HEK293 (cell line): ENCODE results near the gene PTGES.

Experiments used
- CTCF ChIA-PET: fragments of 350-600 bp; formaldehyde crosslinking; extraction: SDS; loops from one replicate; lab custom pipeline; 2021; ENCODE audit warnings: antibody characterized with exemption; lab: Yijun Ruan, JAX
- POLR2A ChIA-PET: fragments of 300-600 bp; formaldehyde crosslinking; extraction: SDS; loops from one replicate; lab custom pipeline; 2020; ENCODE audit warnings: antibody characterized with exemption, inconsistent platforms; lab: Yijun Ruan, JAX
- H3K27ac ChIP-seq: fragments of 200-500 bp; sonication (Bioruptor generic); 2 replicates; pipeline ENCODE4 v1.5.1; 2014; ENCODE audit warnings: low read depth, low read length, control low read depth, inconsistent platforms; ENCODE audit errors: extremely low read depth
- H3K36me3 ChIP-seq, 2 experiments: fragments of 200-500 bp in 1 of 2; sonication (Bioruptor generic) in 1 of 2; 1 replicate in 1 of 2; 2 replicates in 1 of 2; pipeline ENCODE4 v1.5.1; 2014 to 2017; ENCODE audit warnings: inconsistent platforms in 2 of 2, low read length in 2 of 2; ENCODE audit not compliant: control insufficient read depth in 2 of 2, insufficient read depth in 1 of 2
- H3K4me1 ChIP-seq: fragments of 200-500 bp; sonication (Bioruptor generic); 2 replicates; pipeline ENCODE4 v1.5.1; 2014; ENCODE audit warnings: mild to moderate bottlenecking, low read length, inconsistent platforms; ENCODE audit not compliant: control insufficient read depth, insufficient read depth
- H3K4me3 ChIP-seq: 2 replicates; pipeline ENCODE4 v1.5.1; 2011; ENCODE audit warnings: low read depth, mild to moderate bottlenecking, control low read depth, low read length, moderate library complexity
- H3K9me3 ChIP-seq: fragments of 200-500 bp; sonication (Bioruptor generic); 2 replicates; pipeline ENCODE4 v1.5.1; 2014; ENCODE audit warnings: low read depth, low read length, inconsistent platforms; ENCODE audit not compliant: control insufficient read depth, insufficient read depth
- BCL11A ChIP-seq: fragments of 450-650 bp; formaldehyde crosslinking; IDR thresholded peaks from 2 replicates; pipeline ENCODE4 v1.5.1; 2016; ENCODE audit warnings: low read depth, missing biosample characterization, missing genetic modification characterization
- HOXC10 ChIP-seq: sonication (generic); formaldehyde crosslinking; IDR thresholded peaks from 2 replicates; pipeline ENCODE4 v1.8.1; 2023; ENCODE audit warnings: mild to moderate bottlenecking, missing genetic modification reagents
- ZBTB21 ChIP-seq: fragments of 450-650 bp; formaldehyde crosslinking; IDR thresholded peaks from 2 replicates; pipeline ENCODE4 v1.5.1; 2017; ENCODE audit warnings: missing biosample characterization, missing genetic modification characterization
- ZBTB7A ChIP-seq: fragments of 450-650 bp; formaldehyde crosslinking; IDR thresholded peaks from 2 replicates; pipeline ENCODE4 v1.5.1; 2016; ENCODE audit warnings: low read depth, missing biosample characterization, missing genetic modification characterization
- ZNF10 ChIP-seq: fragments of 450-650 bp; formaldehyde crosslinking; IDR thresholded peaks from 2 replicates; pipeline ENCODE4 v1.5.1; 2017; ENCODE audit warnings: missing biosample characterization, missing genetic modification characterization
- ZNF133 ChIP-seq: fragments of 450-650 bp; formaldehyde crosslinking; IDR thresholded peaks from 2 replicates; pipeline ENCODE4 v1.5.1; 2016; ENCODE audit warnings: missing biosample characterization, missing genetic modification characterization
- ZNF146 ChIP-seq: fragments of 450-650 bp; formaldehyde crosslinking; IDR thresholded peaks from 2 replicates; pipeline ENCODE4 v1.5.1; 2016; ENCODE audit warnings: missing biosample characterization, missing genetic modification characterization
- ZNF169 ChIP-seq: fragments of 450-650 bp; formaldehyde crosslinking; IDR thresholded peaks from 2 replicates; pipeline ENCODE4 v1.5.1; 2016; ENCODE audit warnings: missing biosample characterization, missing genetic modification characterization
- ZNF202 ChIP-seq: fragments of 450-650 bp; formaldehyde crosslinking; IDR thresholded peaks from 2 replicates; pipeline ENCODE4 v1.5.1; 2016; ENCODE audit warnings: missing biosample characterization, missing genetic modification characterization, borderline replicate concordance
- ZNF426 ChIP-seq: fragments of 450-650 bp; formaldehyde crosslinking; IDR thresholded peaks from 2 replicates; pipeline ENCODE4 v1.5.1; 2017; ENCODE audit warnings: missing biosample characterization, missing genetic modification characterization, mild to moderate bottlenecking, inconsistent platforms, moderate library complexity
- ZNF433 ChIP-seq: fragments of 450-650 bp; formaldehyde crosslinking; IDR thresholded peaks from 2 replicates; pipeline ENCODE4 v1.5.1; 2016; ENCODE audit warnings: missing biosample characterization, missing genetic modification characterization, low read depth
- ZNF529 ChIP-seq: fragments of 450-650 bp; formaldehyde crosslinking; IDR thresholded peaks from 2 replicates; pipeline ENCODE4 v1.5.1; 2017; ENCODE audit warnings: missing genetic modification characterization, missing biosample characterization; ENCODE audit not compliant: insufficient replicate concordance
- ZNF585B ChIP-seq: fragments of 450-650 bp; formaldehyde crosslinking; IDR thresholded peaks from 2 replicates; pipeline ENCODE4 v1.5.1; 2016; ENCODE audit warnings: missing biosample characterization, missing genetic modification characterization
- ZNF624 ChIP-seq: fragments of 450-650 bp; formaldehyde crosslinking; IDR thresholded peaks from 2 replicates; pipeline ENCODE4 v1.5.1; 2017; ENCODE audit warnings: missing biosample characterization, missing genetic modification characterization
- ZNF707 ChIP-seq: fragments of 450-650 bp; formaldehyde crosslinking; IDR thresholded peaks from 2 replicates; pipeline ENCODE4 v1.5.1; 2016; ENCODE audit warnings: missing biosample characterization, missing genetic modification characterization
- ZNF76 ChIP-seq: fragments of 450-650 bp; formaldehyde crosslinking; IDR thresholded peaks from 2 replicates; pipeline ENCODE4; 2016; ENCODE audit warnings: low read depth, missing biosample characterization, missing genetic modification characterization, borderline replicate concordance
- ZNF843 ChIP-seq: fragments of 450-650 bp; formaldehyde crosslinking; IDR thresholded peaks from 2 replicates; pipeline ENCODE4 v1.5.1; 2016; ENCODE audit warnings: missing biosample characterization, missing genetic modification characterization
- TF ChIP-seq, protein P1 (sequence below): fragments of 450-650 bp; IDR thresholded peaks from 2 replicates; pipeline ENCODE4 v1.5.1; 2018; ENCODE audit warnings: missing biosample characterization, mild to moderate bottlenecking, missing genetic modification characterization
- TF ChIP-seq, protein P2 (sequence below): fragments of 450-650 bp; formaldehyde crosslinking; IDR thresholded peaks from 2 replicates; pipeline ENCODE4 v1.5.1; 2016; ENCODE audit warnings: missing biosample characterization, missing genetic modification characterization
- TF ChIP-seq, protein P3 (sequence below): fragments of 450-650 bp; formaldehyde crosslinking; IDR thresholded peaks from 2 replicates; pipeline ENCODE4 v1.5.1; 2016; ENCODE audit warnings: missing biosample characterization, missing genetic modification characterization
- TF ChIP-seq, protein P4 (sequence below): fragments of 450-650 bp; formaldehyde crosslinking; IDR thresholded peaks from 2 replicates; pipeline ENCODE4 v1.5.0; 2017; ENCODE audit warnings: missing biosample characterization, missing genetic modification characterization, borderline replicate concordance
- TF ChIP-seq, protein P5 (sequence below): fragments of 450-650 bp; formaldehyde crosslinking; IDR thresholded peaks from 2 replicates; pipeline ENCODE4 v1.5.1; 2017; ENCODE audit warnings: missing biosample characterization, missing genetic modification characterization
- TF ChIP-seq, protein P6 (sequence below): fragments of 450-650 bp; formaldehyde crosslinking; IDR thresholded peaks from 2 replicates; pipeline ENCODE4 v1.5.1; 2016; ENCODE audit warnings: missing biosample characterization, missing genetic modification characterization

The PTGES gene

DNA sequence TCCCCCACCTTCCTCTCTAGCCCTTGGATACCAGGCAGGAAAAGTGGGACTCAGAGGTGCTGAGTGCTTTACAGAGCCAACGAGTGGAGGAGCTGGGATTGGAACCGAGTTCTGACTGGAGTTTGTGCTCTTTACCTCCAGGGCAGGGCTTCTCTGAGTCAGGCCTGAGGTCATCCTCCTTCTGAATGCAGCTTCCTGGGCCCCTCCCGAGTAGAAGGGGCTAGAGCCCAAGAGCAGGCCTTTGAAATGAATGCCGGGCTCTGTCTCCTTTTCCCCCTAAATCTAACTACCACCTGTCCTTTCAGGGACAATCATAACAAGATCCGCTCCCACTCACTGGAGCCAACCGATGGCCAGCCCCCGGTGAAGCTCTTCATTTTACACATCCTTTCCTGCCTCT is 12.7 kb downstream of the PTGES start (continued):
- TF ChIP-seq, protein P1, sequence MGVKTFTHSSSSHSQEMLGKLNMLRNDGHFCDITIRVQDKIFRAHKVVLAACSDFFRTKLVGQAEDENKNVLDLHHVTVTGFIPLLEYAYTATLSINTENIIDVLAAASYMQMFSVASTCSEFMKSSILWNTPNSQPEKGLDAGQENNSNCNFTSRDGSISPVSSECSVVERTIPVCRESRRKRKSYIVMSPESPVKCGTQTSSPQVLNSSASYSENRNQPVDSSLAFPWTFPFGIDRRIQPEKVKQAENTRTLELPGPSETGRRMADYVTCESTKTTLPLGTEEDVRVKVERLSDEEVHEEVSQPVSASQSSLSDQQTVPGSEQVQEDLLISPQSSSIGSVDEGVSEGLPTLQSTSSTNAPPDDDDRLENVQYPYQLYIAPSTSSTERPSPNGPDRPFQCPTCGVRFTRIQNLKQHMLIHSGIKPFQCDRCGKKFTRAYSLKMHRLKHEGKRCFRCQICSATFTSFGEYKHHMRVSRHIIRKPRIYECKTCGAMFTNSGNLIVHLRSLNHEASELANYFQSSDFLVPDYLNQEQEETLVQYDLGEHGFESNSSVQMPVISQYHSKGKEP = no peak

DNA sequence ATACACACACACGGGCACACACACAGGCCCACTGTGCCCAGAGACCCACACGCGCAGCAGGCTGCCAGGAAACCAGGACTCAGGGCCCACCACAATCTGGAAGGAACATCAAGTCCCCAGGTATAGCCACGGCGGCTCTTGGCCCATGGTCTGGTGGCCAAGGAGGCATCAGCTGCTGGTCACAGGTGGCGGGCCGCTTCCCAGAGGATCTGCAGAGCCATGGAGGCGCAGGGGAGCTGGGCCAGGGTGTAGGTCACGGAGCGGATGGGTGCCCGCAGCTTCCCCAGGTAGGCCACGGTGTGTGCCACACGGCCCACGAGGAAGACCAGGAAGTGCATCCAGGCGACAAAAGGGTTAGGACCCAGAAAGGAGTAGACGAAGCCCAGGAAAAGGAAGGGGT is 13.4 kb downstream of the PTGES start:
- POLR2A ChIA-PET = no interaction called here

DNA sequence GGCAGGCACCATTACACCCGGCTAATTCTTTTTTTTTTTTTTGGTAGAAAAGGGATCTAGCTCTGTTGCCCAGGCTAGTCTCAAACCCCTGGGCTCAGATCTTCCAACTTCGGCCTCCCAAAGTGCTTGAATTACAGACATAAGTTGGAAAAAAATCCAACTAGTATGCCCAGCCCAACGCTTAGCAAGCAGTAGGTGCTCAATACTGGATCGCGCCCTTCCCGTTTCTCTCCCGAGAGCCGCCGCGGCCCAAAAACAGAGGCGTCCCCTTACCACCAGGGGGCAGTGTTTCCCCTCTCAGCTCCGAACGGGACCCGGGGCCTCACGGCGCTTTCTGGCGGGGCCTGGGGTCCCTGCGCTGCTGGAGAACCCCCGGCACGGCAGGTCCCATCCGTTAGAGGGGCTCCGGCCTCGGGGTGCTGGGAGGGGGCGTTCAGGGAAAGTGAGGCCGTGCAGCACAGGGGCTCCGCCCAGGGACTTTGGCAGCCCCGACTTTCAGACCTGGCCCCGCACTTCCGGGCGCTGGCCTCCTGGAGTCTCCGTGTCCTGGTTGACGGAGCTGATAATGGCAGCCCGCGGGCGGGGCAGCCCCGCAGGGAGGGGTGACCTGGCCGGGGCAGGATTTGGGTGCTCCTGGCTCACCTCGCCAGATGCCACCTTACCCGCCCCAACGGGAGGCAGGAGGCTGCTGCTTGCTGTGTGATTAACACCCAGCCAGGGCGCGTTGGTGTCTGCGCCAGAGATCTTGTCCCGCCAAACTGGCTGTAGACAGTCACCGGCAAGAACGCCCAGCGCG is 15.2 kb downstream of the PTGES start:
- Histone ChIP-seq H3K4me3 (peak overlapping the region; percentile 40), H3K27ac (no peak overlapping the region; the same call in 1 of the 2 replicates), H3K9me3 (no peaks in the 10 kb centered on the region), H3K36me3 (no peaks in the 10 kb centered on the region), H3K4me1 (no peaks in the 10 kb centered on the region)
- ChIA-PET POLR2A (interaction anchor here (0.6 to 1.8 kb wide), 9 partner anchors 8 to 1489 kb away, joined by 3 to 17 read pairs (median 4); partner anchors contain the start of gene PTGES), CTCF (interaction anchor here (0.6 to 9.7 kb wide), 43 partner anchors 9 to 657 kb away, joined by 3 to 220 read pairs (median 5); partner anchors contain the start of genes DOLPP1 and PTGES)
- TF ChIP-seq, protein P2, sequence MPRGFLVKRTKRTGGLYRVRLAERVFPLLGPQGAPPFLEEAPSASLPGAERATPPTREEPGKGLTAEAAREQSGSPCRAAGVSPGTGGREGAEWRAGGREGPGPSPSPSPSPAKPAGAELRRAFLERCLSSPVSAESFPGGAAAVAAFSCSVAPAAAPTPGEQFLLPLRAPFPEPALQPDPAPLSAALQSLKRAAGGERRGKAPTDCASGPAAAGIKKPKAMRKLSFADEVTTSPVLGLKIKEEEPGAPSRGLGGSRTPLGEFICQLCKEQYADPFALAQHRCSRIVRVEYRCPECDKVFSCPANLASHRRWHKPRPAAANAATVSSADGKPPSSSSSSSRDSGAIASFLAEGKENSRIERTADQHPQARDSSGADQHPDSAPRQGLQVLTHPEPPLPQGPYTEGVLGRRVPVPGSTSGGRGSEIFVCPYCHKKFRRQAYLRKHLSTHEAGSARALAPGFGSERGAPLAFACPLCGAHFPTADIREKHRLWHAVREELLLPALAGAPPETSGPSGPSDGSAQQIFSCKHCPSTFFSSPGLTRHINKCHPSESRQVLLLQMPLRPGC (tag by site-specific recombination) = no peak
- TF ChIP-seq ZNF426 (no peak), ZNF707 (no peak), ZNF146 (no peak), ZNF76 (tag by site-specific recombination) (peak; percentile 34; the same call in 1 of the 2 replicates), ZNF433 (tag by site-specific recombination) (no peak), ZNF585B (tag by site-specific recombination) (no peak), ZNF169 (tag by site-specific recombination) (no peak)
- TF ChIP-seq, protein P3, sequence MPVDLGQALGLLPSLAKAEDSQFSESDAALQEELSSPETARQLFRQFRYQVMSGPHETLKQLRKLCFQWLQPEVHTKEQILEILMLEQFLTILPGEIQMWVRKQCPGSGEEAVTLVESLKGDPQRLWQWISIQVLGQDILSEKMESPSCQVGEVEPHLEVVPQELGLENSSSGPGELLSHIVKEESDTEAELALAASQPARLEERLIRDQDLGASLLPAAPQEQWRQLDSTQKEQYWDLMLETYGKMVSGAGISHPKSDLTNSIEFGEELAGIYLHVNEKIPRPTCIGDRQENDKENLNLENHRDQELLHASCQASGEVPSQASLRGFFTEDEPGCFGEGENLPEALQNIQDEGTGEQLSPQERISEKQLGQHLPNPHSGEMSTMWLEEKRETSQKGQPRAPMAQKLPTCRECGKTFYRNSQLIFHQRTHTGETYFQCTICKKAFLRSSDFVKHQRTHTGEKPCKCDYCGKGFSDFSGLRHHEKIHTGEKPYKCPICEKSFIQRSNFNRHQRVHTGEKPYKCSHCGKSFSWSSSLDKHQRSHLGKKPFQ (tag by site-specific recombination) = no peak

More for the DNA sequence above, 13.4 kb downstream of the PTGES start:
- CTCF ChIA-PET = interaction anchor here (0.6 to 9.7 kb wide), 10 partner anchors 12 to 105 kb away, joined by 3 to 220 read pairs (median 22); partner anchors contain the start of gene PTGES
- TF ChIP-seq ZNF202 (tag by site-specific recombination) (no peak), ZNF624 (tag by site-specific recombination) (no peak), ZNF529 (tag by site-specific recombination) (no peak), ZBTB21 (tag by site-specific recombination) (no peak), ZBTB7A (tag by site-specific recombination) (no peak), ZNF133 (tag by site-specific recombination) (no peak), BCL11A (tag by site-specific recombination) (no peak), ZNF843 (tag by site-specific recombination) (no peak), ZNF10 (tag by site-specific recombination) (no peak), HOXC10 (CRISPR knock-in tag) (no peak)
- TF ChIP-seq, protein P4, sequence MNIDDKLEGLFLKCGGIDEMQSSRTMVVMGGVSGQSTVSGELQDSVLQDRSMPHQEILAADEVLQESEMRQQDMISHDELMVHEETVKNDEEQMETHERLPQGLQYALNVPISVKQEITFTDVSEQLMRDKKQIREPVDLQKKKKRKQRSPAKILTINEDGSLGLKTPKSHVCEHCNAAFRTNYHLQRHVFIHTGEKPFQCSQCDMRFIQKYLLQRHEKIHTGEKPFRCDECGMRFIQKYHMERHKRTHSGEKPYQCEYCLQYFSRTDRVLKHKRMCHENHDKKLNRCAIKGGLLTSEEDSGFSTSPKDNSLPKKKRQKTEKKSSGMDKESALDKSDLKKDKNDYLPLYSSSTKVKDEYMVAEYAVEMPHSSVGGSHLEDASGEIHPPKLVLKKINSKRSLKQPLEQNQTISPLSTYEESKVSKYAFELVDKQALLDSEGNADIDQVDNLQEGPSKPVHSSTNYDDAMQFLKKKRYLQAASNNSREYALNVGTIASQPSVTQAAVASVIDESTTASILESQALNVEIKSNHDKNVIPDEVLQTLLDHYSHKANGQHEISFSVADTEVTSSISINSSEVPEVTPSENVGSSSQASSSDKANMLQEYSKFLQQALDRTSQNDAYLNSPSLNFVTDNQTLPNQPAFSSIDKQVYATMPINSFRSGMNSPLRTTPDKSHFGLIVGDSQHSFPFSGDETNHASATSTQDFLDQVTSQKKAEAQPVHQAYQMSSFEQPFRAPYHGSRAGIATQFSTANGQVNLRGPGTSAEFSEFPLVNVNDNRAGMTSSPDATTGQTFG (tag by site-specific recombination) = no peak
- TF ChIP-seq, protein P5, sequence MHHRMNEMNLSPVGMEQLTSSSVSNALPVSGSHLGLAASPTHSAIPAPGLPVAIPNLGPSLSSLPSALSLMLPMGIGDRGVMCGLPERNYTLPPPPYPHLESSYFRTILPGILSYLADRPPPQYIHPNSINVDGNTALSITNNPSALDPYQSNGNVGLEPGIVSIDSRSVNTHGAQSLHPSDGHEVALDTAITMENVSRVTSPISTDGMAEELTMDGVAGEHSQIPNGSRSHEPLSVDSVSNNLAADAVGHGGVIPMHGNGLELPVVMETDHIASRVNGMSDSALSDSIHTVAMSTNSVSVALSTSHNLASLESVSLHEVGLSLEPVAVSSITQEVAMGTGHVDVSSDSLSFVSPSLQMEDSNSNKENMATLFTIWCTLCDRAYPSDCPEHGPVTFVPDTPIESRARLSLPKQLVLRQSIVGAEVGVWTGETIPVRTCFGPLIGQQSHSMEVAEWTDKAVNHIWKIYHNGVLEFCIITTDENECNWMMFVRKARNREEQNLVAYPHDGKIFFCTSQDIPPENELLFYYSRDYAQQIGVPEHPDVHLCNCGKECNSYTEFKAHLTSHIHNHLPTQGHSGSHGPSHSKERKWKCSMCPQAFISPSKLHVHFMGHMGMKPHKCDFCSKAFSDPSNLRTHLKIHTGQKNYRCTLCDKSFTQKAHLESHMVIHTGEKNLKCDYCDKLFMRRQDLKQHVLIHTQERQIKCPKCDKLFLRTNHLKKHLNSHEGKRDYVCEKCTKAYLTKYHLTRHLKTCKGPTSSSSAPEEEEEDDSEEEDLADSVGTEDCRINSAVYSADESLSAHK (tag by site-specific recombination) = no peak
- TF ChIP-seq, protein P6, sequence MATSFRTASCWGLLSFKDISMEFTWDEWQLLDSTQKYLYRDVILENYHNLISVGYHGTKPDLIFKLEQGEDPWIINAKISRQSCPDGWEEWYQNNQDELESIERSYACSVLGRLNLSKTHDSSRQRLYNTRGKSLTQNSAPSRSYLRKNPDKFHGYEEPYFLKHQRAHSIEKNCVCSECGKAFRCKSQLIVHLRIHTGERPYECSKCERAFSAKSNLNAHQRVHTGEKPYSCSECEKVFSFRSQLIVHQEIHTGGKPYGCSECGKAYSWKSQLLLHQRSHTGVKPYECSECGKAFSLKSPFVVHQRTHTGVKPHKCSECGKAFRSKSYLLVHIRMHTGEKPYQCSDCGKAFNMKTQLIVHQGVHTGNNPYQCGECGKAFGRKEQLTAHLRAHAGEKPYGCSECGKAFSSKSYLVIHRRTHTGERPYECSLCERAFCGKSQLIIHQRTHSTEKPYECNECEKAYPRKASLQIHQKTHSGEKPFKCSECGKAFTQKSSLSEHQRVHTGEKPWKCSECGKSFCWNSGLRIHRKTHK (tag by site-specific recombination) = no peak
- TF ChIP-seq, all 188 proteins: peak for 0
- Histone ChIP-seq H3K36me3 (no peaks in the 10 kb centered on the region), H3K4me1 (no peaks in the 10 kb centered on the region), H3K27ac (no peak overlapping the region), H3K9me3 (no peaks in the 10 kb centered on the region), H3K4me3 (no peak overlapping the region)
